SU-DHL-6 (cell line): ENCODE results near the gene PTDSS2.

Experiments used
- CTCF ChIP-seq: fragments of 200-600 bp; sonication (generic); IDR thresholded peaks from one replicate; pipeline ENCODE4 v1.5.1; 2017; ENCODE audit warnings: antibody characterized with exemption, mild to moderate bottlenecking, low read length, moderate library complexity; ENCODE audit not compliant: insufficient read depth, poor library complexity, severe bottlenecking
- EZH2phosphoT487 ChIP-seq: fragments of 200-600 bp; sonication (generic), shearing (Covaris generic); conservative IDR thresholded peaks from 2 replicates; pipeline ENCODE4 v1.6.1; 2018; ENCODE audit warnings: mild to moderate bottlenecking, antibody characterized with exemption, low read length, moderate library complexity, mixed read lengths

GRCh38 chr11:477052-477715 is 27.1 kb downstream of the PTDSS2 start:
- TF ChIP-seq CTCF (no peak), EZH2phosphoT487 (no peak)
